Kidney glomerular epithelial cell (primary cell): ENCODE measurements around the gene SLC19A1.

Experiments
- DNase-seq: peaks from one replicate; lab custom pipeline; 2025; lab: John Stamatoyannopoulos, UW

The SLC19A1 gene

GRCh38 chr21:45466330-45467220 lies 75.7 kb downstream of the SLC19A1 start:
- no peak for DNase-seq

- DNase-seq = no peak
Measured at GRCh38 chr21:45465611-45466329, 76.5 kb downstream of the SLC19A1 start.

GRCh38 chr21:45465105-45465504 lies 77.1 kb downstream of the SLC19A1 start:
- no peak for DNase-seq

- DNase-seq = no peak
Measured at GRCh38 chr21:45464309-45464708, 77.9 kb downstream of the SLC19A1 start.

GRCh38 chr21:45463871-45464270 lies 78.4 kb downstream of the SLC19A1 start:
- DNase-seq = no peak

DNA sequence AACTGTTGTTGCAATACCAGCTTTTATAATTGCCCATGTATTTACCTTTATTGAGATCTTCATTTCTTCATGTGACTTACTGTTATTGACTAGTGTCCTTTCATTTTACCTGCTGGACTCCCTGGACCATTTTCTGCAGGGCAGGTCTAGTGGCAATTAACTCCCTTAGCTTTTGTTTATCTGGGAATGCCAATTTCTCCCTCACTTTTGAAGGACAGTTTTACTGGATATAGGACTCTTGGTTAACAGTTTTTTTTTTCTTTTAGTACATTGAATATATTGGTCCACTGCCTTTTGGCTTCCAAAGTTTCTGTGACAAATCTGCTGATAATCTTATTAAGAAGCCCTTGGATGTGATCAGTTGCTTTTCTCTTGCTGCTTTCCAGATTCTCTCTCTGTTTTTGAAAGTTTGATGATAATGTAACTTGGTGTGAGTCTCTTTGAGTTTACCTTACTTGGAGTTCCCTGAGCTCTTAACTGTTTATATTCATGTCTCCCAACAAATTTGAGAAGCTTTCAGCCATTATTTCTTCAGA lies 80.4 kb downstream of the SLC19A1 start:
- DNase-seq = no peak

DNA sequence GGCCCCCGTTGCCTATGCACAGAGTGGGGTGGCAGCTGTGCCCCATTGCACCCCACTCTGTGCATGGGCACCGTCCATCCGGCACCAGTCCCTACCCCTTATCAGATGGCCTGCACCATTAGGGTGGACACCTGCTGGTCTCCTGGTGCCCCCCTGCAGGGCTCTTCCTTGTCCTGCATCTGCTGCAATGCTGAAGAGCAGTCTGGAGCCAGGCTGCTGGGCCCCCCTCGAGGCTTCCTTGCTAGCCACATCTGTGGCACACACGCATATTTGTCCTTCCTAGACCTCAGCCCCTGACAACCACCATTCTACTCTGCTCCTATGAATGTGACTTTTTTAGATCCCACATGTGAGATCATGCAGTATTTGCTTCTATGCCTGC lies 80.9 kb downstream of the SLC19A1 start:
- DNase-seq = no peak

DNA sequence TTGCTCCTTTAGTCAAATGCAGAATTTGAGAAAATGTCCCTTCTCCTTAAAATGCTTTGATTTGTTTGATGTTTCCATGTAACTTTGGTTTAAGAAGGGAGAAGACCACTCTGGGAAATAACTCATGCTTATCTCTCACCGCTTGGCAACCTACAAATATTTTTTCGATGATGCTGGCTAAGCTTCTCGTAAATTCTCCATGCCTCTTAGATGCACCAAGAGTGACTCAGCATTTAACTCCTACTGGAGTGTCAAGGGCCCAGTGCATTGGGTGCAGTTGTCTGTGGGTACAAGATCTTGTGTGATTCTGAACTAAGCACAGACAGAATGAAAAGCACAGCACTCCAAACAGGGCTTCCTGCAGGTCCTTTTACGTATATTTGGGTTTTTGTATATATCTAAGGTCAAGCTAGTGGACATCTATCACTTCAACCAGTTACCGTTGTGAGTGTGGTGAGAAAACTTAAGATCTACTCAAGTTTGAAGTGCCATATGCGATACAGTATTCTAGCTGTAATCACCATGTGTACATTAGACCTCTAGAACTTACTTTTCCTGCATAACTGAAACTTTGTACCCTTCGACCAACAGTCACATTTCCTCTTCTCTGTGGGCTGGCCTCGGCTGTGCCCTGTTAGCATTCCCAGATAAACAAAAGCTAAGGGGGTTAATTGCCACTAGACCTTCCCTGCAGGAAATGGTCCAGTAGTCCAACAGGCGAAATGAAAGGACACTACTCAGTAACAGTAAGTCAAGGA lies 81.5 kb downstream of the SLC19A1 start:
- peak; percentile 65 for DNase-seq

GRCh38 chr21:45460011-45460565 lies 82.2 kb downstream of the SLC19A1 start:
- DNase-seq = no peak

DNA sequence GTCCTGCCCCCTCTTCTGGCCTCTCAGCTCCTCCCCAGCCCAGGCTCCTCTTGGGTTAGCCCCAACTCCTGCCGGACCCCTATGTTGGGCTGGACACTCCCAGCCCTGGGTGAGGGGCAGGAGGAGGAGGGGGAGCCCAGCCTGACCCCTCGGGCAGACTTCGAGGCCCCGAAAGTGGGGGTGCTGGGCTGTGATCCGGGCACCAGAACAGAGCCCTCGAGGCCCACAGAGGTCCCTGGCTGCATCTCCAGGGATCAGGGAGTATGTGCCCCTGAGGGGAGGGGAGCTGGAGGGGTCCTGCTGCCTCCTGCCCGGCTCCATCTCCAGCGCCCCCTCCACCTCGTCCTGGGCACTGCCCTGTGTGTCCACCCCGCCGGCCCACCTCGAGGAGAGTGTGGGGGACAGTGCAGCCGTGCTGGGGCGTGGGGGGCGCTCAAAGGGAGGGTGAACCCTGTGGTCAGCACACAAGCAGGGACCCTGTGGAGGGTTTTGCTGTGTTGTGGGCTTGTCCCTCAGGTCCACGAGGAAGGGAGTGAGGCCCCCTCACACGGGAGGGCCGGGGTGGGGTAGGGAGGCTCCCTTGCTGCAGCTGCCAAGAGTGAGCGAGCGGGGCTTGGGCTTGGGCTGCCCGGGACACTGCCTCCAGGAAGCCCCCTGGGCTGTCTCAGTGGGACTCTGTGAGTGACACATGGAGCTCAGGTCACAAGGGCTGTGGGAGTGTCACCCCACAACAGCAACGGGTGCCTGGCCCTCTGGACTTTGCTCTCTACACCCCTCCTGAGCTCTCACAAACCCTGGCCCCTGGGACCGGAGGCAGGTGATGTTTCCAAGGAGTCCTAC lies 82.8 kb downstream of the SLC19A1 start:
- no peak for DNase-seq

- no peak for DNase-seq
Measured at GRCh38 chr21:45458281-45459170, 83.7 kb downstream of the SLC19A1 start.

DNA sequence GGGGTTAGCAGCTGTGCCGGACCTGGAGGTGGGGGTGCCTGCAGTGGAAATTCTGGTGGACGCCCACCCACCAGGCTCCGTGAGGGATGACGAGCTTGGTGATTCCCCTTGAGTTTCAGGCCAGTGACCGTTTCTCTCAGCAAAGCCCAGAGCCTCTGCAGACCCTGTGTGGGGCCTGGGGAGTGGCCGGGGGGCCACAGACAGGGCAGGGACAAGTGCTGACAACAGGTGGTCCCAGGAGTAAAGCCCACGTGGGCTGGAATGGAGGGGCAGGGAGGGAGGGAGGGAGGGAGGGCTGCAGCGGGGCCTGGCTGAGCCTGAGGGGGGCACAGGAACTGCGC lies 84.4 kb downstream of the SLC19A1 start:
- no peak for DNase-seq

DNA sequence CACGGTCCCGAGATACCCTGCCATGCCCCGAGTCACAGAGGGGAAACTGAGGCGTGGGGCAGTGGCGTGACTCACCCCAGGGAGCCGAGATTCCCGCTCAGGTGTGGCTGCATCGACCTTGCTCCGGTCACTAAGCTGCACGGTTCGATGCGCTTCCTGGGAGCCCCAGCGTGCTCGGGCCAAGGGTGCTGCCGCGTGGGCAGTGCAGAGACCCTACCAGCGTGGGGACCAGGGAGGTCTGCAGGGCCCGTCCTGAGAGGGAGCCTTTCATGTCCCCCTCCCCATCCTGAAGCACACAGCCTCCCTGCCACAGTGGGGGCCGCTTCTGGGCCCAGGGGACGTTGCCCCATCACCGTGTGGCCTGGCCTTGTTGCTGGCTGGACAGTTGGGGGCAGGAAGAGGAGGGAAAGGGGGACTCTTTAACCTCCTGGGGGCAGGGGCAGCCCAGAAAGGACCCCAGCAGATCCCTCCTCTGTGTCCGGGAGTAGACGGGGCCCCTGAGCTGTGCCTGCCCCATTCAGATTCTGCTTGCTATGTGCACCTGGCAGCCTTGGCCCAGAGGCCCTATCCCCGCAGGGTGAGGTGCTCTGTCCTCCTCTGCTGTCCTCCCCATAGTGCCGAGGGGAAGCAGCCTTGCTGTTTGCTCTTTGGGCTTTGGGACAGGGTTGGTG lies 84.9 kb downstream of the SLC19A1 start:
- DNase-seq = no peak

DNA sequence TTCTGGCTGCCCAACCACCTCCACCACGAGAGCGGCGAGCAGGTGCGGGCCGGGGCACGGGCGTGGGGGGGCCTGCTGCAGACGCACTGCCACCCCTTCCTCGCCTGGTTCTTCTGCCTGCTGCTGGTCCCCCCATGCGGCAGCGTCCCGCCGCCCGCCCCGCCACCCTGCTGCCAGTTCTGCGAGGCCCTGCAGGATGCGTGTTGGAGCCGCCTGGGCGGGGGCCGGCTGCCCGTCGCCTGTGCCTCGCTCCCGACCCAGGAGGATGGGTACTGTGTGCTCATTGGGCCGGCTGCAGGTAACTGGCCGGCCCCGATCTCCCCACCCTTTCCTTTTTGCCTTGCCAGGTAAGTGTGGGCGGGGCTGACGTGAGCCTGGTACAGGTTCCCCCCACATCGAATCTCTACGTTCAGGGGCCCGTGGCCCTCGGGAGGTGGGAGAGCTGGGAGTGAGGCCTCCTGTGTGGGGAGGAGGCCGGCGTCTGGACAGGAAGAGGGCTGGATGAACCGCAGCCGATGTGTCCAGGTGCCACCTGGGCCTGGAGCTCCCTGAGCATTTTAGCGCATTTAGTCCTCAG lies 85.6 kb downstream of the SLC19A1 start:
- no peak for DNase-seq

GRCh38 chr21:45455674-45456583 lies 86.3 kb downstream of the SLC19A1 start:
- no peak for DNase-seq

DNA sequence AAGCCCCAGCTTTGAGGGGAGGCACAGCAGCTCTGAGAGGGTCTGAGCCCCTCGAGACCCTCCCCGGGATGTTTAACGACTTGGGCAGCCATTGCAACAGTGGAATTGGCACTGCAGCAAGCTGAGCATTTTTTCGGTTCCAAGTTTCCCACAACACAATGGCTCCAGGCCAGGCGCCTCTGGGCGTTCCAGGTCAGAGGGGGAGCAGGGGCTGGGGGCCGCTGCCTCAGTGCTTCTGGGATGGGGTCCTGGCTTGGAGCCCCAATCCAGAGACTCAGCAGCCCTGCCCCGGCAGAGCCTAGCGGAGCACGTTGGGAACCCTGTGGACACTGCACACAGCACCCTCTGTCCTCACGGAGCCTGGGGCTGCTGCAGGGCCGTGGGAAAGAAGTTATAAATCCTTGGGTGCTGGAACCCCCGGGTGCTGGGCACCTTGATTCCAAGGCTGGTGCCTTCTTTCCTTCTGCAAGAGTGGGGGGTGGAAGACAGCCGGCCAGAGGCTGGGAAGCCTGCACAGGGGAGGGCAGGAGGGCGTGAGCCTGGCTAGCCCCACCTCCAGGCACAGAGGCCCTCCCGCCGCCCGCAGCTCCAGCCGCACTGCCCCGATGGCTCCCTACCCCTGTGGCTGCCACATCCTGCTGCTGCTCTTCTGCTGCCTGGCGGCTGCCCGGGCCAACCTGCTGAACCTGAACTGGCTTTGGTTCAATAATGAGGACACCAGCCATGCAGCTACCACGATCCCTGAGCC lies 87.1 kb downstream of the SLC19A1 start:
- no peak for DNase-seq
